ENCODE measurements around the gene MIA.

DNA sequence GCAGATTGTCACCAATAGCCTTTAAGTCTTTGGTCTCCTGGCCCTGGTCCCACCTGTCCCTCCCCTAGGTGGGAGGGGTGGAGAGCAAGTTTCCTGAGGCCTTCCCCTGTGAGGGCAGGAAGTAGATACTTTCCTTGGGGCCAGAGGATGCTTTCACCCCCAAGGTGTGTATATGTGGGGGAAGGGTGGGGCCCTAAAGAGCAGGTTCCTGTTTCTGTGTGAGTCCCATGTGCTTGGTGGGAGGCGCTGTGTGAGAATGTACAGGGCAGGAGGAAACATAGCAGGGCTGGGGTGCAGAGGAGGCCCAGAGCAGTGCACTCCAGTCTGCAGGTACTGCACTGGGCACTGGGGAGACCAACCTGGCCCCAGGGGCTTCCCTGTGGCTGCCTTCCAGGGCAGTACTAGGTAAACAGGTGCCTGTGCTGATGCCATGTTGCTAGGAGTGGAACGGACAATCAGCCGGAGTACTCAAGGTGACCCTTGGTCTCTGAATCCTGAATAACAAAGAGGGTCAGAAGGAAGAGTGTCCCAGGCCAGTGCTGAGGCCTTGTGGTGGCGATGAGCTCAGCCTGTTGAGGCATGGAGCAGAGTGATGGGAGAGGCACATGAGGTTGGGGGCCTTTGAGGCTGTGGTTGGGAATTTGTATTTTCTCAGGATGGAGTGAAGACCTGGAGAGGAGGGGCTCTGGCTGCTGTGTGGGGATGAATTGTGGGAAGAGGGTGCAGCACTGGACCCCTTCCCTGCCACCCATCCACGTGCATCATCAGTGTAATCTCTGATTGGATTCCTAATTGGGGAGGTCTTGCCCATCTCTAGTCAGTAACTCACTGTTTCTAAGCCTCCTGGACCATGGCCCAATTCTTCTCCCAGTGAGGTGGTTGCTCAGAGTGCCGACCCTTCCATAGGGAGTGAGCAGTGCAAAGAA lies 28.8 kb downstream of the MIA start:
- TF ChIP-seq, protein P1, sequence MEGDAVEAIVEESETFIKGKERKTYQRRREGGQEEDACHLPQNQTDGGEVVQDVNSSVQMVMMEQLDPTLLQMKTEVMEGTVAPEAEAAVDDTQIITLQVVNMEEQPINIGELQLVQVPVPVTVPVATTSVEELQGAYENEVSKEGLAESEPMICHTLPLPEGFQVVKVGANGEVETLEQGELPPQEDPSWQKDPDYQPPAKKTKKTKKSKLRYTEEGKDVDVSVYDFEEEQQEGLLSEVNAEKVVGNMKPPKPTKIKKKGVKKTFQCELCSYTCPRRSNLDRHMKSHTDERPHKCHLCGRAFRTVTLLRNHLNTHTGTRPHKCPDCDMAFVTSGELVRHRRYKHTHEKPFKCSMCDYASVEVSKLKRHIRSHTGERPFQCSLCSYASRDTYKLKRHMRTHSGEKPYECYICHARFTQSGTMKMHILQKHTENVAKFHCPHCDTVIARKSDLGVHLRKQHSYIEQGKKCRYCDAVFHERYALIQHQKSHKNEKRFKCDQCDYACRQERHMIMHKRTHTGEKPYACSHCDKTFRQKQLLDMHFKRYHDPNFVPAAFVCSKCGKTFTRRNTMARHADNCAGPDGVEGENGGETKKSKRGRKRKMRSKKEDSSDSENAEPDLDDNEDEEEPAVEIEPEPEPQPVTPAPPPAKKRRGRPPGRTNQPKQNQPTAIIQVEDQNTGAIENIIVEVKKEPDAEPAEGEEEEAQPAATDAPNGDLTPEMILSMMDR (IDR thresholded peaks at IDR 0.05), result no peak
- no peak for TF ChIP-seq POLR2A (IDR thresholded peaks at IDR 0.05)
- no peak for TF ChIP-seq POLR2AphosphoS5 (IDR thresholded peaks at IDR 0.05)
- no peak for TF ChIP-seq EP300 (IDR thresholded peaks at IDR 0.05)

Measured in gastroesophageal sphincter (tissue), 3 donors.